Measurements from ENCODE around the gene JARID2. TPM values are rescaled to one million over a fixed set of nuclear protein-coding genes. Genes with fewer than 3 reads are reported as not detected.
A peak's percentile ranks its signal among the peaks of the same experiment; 100 is the strongest.

JARID2 gene
- total and polyA plus RNA-seq, 2 of the 4 experiments (the other 2 are of a cell fraction) = 9.6 to 12.9 TPM

DNA sequence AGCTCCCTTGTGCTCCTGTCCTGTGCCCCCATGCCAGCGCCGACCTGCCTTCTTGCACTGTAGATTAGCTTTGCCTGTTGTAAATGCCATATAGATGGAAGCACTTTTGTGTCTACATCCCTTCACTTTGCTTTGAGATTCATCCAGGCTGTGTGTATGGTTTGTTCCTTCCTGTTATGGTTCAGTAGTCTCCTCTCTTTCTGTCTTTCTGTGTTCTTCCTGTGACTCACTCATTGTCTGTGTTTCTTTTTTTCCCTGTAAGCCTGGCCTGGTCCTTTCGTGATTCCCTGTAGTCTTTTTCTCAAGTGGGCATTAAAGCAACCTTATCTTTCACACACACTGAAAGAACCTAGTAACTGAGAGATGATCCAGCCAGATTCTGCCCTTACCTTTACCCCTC lies 66.6 kb downstream of the JARID2 start:
- POLR2A ChIA-PET (ENCODE audit: unreplicated experiment) = no interaction called here
- Histone ChIP-seq H2AK5ac (ENCODE audit: low read depth, low read length) (no peak overlapping the region), H4K91ac (ENCODE audit: insufficient read depth, low read depth, low read length) (no peak overlapping the region), H2BK20ac (ENCODE audit: low read depth, low read length) (no peak overlapping the region), H3K9me1 (ENCODE audit: insufficient read depth, low read length) (peaks cover 18% of the 10 kb centered on the region; the same call in 1 of the 2 replicates), H2AFZ (replicated peaks; ENCODE audit: low read length, poor library complexity) (no peak overlapping the region), H3K4me1 (ENCODE audit: control insufficient read depth, insufficient read depth, low read length) (peaks cover 8% of the 10 kb centered on the region), H4K8ac (ENCODE audit: low read depth in 2 of 2, low read length in 2 of 2) (0 out of 4 replicates have a peak overlapping the region, but pooled peaks of 1 of the 2 experiments have one; percentile 24), H2AK9ac (replicated peaks; ENCODE audit: low read depth, low read length, poor library complexity) (no peak overlapping the region), H3K23ac (ENCODE audit: low read depth, low read length) (no peak overlapping the region), H3K27me3 (ENCODE audit: control insufficient read depth, insufficient read depth, low read length) (no peaks in the 10 kb centered on the region), H4K5ac (ENCODE audit: low read depth, low read length) (no peak overlapping the region), H4K20me1 (ENCODE audit: insufficient read depth, low read length) (peaks cover 86% of the 10 kb centered on the region), H2BK15ac (ENCODE audit: low read depth, low read length) (no peak overlapping the region), H3K4me2 (ENCODE audit: low read depth, low read length) (peak overlapping the region; percentile 19; the same call in 1 of the 2 replicates), H3K9ac (ENCODE audit: low read depth, low read length) (0 out of 2 replicates have a peak overlapping the region, but pooled peaks have one; percentile 19), H3K36me3 (ENCODE audit: control insufficient read depth, insufficient read depth, low read length) (no peaks in the 10 kb centered on the region), H3K9me3 (ENCODE audit: control insufficient read depth, insufficient read depth, low read length) (no peaks in the 10 kb centered on the region), H3K18ac (ENCODE audit: low read depth, low read length) (no peak overlapping the region), H3K4ac (ENCODE audit: low read depth, low read length) (peak overlapping the region; percentile 7; the same call in 1 of the 2 replicates), H3K79me1 (ENCODE audit: low read depth in 1 of 2, low read length in 2 of 2) (peaks cover 22 to 86% of the 10 kb centered on the region in 2 experiments; a peak in 3 of 4 replicates), H3K4me3 (ENCODE audit: insufficient read depth, low read depth, low read length) (no peak overlapping the region), H2BK5ac (ENCODE audit: low read depth, low read length, poor library complexity, severe bottlenecking) (no peak overlapping the region), H3K27ac (ENCODE audit: insufficient read depth, low read length) (no peak overlapping the region), H3K14ac (replicated peaks; ENCODE audit: low read depth, low read length) (peak overlapping the region; percentile 51; the same call in 1 of the 2 replicates), H3K56ac (ENCODE audit: extremely low read depth, insufficient read depth, low read length) (no peak overlapping the region), H2BK120ac (ENCODE audit: low read depth, low read length) (no peak overlapping the region)
- intact Hi-C loops (cut with micrococcal nuclease) (no loop called here), dilution Hi-C loops (cut with HindIII; ENCODE audit: low sequenced_read_pairs, unreplicated experiment) (no loop called here), in situ Hi-C loops (cut with MboI; ENCODE audit: low sequenced_read_pairs) (no loop called here)
- WGBS, 2 experiments (ENCODE audit: extremely low coverage in 2 of 2, insufficient read length in 1 of 2) = 14% methylated on average over 1 of the region's 3 CpGs; no CpG with 5 or more reads in 1 of the 2 experiments
- TF ChIP-seq, protein P1, sequence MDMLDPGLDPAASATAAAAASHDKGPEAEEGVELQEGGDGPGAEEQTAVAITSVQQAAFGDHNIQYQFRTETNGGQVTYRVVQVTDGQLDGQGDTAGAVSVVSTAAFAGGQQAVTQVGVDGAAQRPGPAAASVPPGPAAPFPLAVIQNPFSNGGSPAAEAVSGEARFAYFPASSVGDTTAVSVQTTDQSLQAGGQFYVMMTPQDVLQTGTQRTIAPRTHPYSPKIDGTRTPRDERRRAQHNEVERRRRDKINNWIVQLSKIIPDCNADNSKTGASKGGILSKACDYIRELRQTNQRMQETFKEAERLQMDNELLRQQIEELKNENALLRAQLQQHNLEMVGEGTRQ (IDR thresholded peaks at IDR 0.05; ENCODE audit: low read depth, low read length) = no peak
- TF ChIP-seq MAFK (IDR thresholded peaks at IDR 0.05; ENCODE audit: low read depth, low read length) (no peak), FOS (IDR thresholded peaks at IDR 0.05; ENCODE audit: low read depth, low read length) (no peak), CHD1 (IDR thresholded peaks at IDR 0.05; ENCODE audit: low read depth, low read length) (no peak)
- TF ChIP-seq, protein P2, sequence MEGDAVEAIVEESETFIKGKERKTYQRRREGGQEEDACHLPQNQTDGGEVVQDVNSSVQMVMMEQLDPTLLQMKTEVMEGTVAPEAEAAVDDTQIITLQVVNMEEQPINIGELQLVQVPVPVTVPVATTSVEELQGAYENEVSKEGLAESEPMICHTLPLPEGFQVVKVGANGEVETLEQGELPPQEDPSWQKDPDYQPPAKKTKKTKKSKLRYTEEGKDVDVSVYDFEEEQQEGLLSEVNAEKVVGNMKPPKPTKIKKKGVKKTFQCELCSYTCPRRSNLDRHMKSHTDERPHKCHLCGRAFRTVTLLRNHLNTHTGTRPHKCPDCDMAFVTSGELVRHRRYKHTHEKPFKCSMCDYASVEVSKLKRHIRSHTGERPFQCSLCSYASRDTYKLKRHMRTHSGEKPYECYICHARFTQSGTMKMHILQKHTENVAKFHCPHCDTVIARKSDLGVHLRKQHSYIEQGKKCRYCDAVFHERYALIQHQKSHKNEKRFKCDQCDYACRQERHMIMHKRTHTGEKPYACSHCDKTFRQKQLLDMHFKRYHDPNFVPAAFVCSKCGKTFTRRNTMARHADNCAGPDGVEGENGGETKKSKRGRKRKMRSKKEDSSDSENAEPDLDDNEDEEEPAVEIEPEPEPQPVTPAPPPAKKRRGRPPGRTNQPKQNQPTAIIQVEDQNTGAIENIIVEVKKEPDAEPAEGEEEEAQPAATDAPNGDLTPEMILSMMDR (conservative IDR thresholded peaks at IDR 0.05; ENCODE audit: low read depth, low read length) = no peak
- DNase-seq (peak; percentile 62), ATAC-seq (ENCODE audit: low read depth) (peak; percentile 61)
- CTCF ChIA-PET = interaction anchor here (0.7 kb wide), 1 partner anchor 8 kb away, joined by 3 read pairs; no protein-coding TSS in a partner anchor
- BruUV-seq (replicated peaks) = no TSS peak
